Uterus (tissue), 4 donors: Measurements from ENCODE around the gene RNF121. TPM values are rescaled to one million over a fixed set of nuclear protein-coding genes. Genes with fewer than 3 reads are reported as not detected.

Source experiments
- DNase-seq, 2 donors: peaks; one replicate each; pipeline ENCODE4 v3.0.0-alpha.2; 2019 to 2020
- H3K27ac ChIP-seq, 2 donors: fragments of 200-600 bp; sonication (generic); 1 replicate in 1 of 2; 2 replicates in 1 of 2; pipeline ENCODE4 v1.5.1; 2016 to 2018
- H3K27me3 ChIP-seq, 2 donors: fragments of 200-600 bp; sonication (generic); one replicate each; pipeline ENCODE4 v1.5.1; 2018 to 2019; ENCODE audit warnings: control low read depth in 1 of 2
- H3K36me3 ChIP-seq, 2 donors: fragments of 200-600 bp; sonication (generic); one replicate each; pipeline ENCODE4 v1.5.1; 2019; ENCODE audit warnings: control low read depth in 1 of 2
- H3K4me1 ChIP-seq, 2 donors: fragments of 200-600 bp; sonication (generic); one replicate each; pipeline ENCODE4 v1.5.1; 2018 to 2019; ENCODE audit warnings: control low read depth in 1 of 2
- H3K4me3 ChIP-seq, 2 donors: fragments of 200-600 bp; sonication (generic); 1 replicate in 1 of 2; 2 replicates in 1 of 2; pipeline ENCODE4 v1.5.1; 2018 to 2019; ENCODE audit warnings: mild to moderate bottlenecking in 1 of 2
- H3K9me3 ChIP-seq, 2 donors: fragments of 200-600 bp; sonication (generic); one replicate each; pipeline ENCODE4 v1.5.1; 2019; ENCODE audit warnings: control low read depth in 1 of 2
- CTCF ChIP-seq, 4 experiments: fragments of 200-600 bp in 2 of 4; fragments of 450-650 bp in 2 of 4; sonication (generic) in 2 of 4; IDR thresholded peaks; one replicate each; pipeline ENCODE4 v1.5.1; 2016 to 2019; ENCODE audit warnings: antibody characterized with exemption in 4 of 4, mild to moderate bottlenecking in 2 of 4, moderate library complexity in 1 of 4
- POLR2A ChIP-seq, 2 donors: fragments of 450-650 bp; IDR thresholded peaks; one replicate each; pipeline ENCODE4 v1.6.1; 2016; ENCODE audit warnings: antibody characterized with exemption in 2 of 2, mild to moderate bottlenecking in 1 of 2, moderate library complexity in 1 of 2
- intact Hi-C: fragments of 100-400 bp; cut with DNase I; formaldehyde crosslinking; loops from one replicate; pipeline ENCODE4 v1.15.1; 2023; ENCODE audit warnings: low total_unique reads
- total RNA-seq, 4 donors: library from RNA; depleted of rRNA in 3 of 4; stranded (reverse); fragments of >200 nt in 3 of 4; gene quantifications; one replicate each; pipeline versions ENCODE4 v1.1.0 to v1.2.4, GENCODE V29; 2014 to 2023
- donor health status: DM: yes; HTN: yes; CAD: no.

RNF121 gene
- total RNA-seq, 4 donors from 2014 or later = 3.8 to 56.2 (median 47.0) TPM

GRCh38 chr11:71977090-71977489 is 48.2 kb downstream of the RNF121 start:
- TF ChIP-seq POLR2A (IDR thresholded peaks at IDR 0.05) (no peak), CTCF (IDR thresholded peaks at IDR 0.05) (no peak)
- Histone ChIP-seq H3K9me3 (no peaks in the 10 kb centered on the region), H3K27me3 (no peaks in the 10 kb centered on the region), H3K27ac (no peak overlapping the region), H3K36me3 (no peaks in the 10 kb centered on the region), H3K4me1 (no peaks in the 10 kb centered on the region), H3K4me3 (no peak overlapping the region)
- intact Hi-C loops = no loop called here
- no peak for DNase-seq

GRCh38 chr11:71977743-71978418 is 49.0 kb downstream of the RNF121 start:
- Histone ChIP-seq H3K27me3 (no peaks in the 10 kb centered on the region), H3K4me1 (no peaks in the 10 kb centered on the region), H3K36me3 (no peaks in the 10 kb centered on the region), H3K27ac (no peak overlapping the region), H3K9me3 (no peaks in the 10 kb centered on the region), H3K4me3 (no peak overlapping the region)
- DNase-seq = peak; percentile 59 to 68
- peak; percentile 69 to 85 (median 75) for TF ChIP-seq CTCF (IDR thresholded peaks at IDR 0.05)
- no peak for TF ChIP-seq POLR2A (IDR thresholded peaks at IDR 0.05)
- intact Hi-C loops = no loop called here

GRCh38 chr11:71979094-71979493 is 50.2 kb downstream of the RNF121 start:
- H3K27me3 ChIP-seq = no peaks in the 10 kb centered on the region
- no peak for DNase-seq
- H3K9me3 ChIP-seq = no peaks in the 10 kb centered on the region
- no peak for TF ChIP-seq POLR2A (IDR thresholded peaks at IDR 0.05)
- TF ChIP-seq CTCF (IDR thresholded peaks at IDR 0.05) = no peak
- H3K27ac ChIP-seq = no peak overlapping the region
- no peak overlapping the region for H3K4me3 ChIP-seq
- H3K4me1 ChIP-seq = no peaks in the 10 kb centered on the region
- no peaks in the 10 kb centered on the region for H3K36me3 ChIP-seq
- intact Hi-C loops = no loop called here

- Histone ChIP-seq H3K36me3 (no peaks in the 10 kb centered on the region), H3K4me1 (no peaks in the 10 kb centered on the region), H3K4me3 (no peak overlapping the region), H3K9me3 (no peaks in the 10 kb centered on the region), H3K27ac (no peak overlapping the region), H3K27me3 (no peaks in the 10 kb centered on the region)
- intact Hi-C loops = no loop called here
- no peak for TF ChIP-seq POLR2A (IDR thresholded peaks at IDR 0.05)
- no peak for TF ChIP-seq CTCF (IDR thresholded peaks at IDR 0.05)
- no peak for DNase-seq
Measured at GRCh38 chr11:71979602-71980001, 50.8 kb downstream of the RNF121 start.

- no peak for TF ChIP-seq CTCF (IDR thresholded peaks at IDR 0.05)
- TF ChIP-seq POLR2A (IDR thresholded peaks at IDR 0.05) = no peak
- Histone ChIP-seq H3K9me3 (no peaks in the 10 kb centered on the region), H3K4me1 (no peaks in the 10 kb centered on the region), H3K27me3 (no peaks in the 10 kb centered on the region), H3K4me3 (no peak overlapping the region), H3K27ac (no peak overlapping the region), H3K36me3 (no peaks in the 10 kb centered on the region)
- intact Hi-C loops = no loop called here
- DNase-seq = no peak
Measured at GRCh38 chr11:71986131-71986530, 57.3 kb downstream of the RNF121 start.
